ENCODE data around the gene CCSAP.

DNA sequence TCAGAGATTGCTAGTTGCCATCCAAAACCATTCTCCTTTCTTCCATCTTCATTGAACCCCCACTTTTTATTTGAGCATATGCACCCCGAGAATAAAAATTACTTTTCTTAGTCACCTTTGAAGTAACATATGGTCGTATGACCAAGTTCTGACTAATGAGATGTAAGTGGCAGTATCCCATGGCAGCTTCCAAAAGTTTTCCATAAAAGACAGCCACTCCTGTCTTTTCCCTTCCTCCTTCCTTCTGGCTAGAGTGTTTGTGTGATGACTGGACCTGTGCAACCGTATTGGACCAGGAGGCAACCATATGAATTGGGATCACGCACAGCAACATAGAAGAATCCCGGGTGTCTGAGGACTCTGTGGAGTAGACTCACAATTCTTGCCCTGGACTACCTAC lies 41.1 kb upstream of the CCSAP start:
- no peak for TF ChIP-seq EZH2phosphoT487 (IDR thresholded peaks at IDR 0.05)
- TF ChIP-seq, protein P1, sequence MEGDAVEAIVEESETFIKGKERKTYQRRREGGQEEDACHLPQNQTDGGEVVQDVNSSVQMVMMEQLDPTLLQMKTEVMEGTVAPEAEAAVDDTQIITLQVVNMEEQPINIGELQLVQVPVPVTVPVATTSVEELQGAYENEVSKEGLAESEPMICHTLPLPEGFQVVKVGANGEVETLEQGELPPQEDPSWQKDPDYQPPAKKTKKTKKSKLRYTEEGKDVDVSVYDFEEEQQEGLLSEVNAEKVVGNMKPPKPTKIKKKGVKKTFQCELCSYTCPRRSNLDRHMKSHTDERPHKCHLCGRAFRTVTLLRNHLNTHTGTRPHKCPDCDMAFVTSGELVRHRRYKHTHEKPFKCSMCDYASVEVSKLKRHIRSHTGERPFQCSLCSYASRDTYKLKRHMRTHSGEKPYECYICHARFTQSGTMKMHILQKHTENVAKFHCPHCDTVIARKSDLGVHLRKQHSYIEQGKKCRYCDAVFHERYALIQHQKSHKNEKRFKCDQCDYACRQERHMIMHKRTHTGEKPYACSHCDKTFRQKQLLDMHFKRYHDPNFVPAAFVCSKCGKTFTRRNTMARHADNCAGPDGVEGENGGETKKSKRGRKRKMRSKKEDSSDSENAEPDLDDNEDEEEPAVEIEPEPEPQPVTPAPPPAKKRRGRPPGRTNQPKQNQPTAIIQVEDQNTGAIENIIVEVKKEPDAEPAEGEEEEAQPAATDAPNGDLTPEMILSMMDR (IDR thresholded peaks at IDR 0.05), result no peak

Data from neural progenitor cell (in vitro differentiated cells).